K562 (cell line): ENCODE results near the gene ANKS4B. TPM values are rescaled to one million over a fixed set of nuclear protein-coding genes. Genes with fewer than 3 reads are reported as not detected.

Source experiments
- GATA2 ChIP-seq: sonication (generic); formaldehyde crosslinking; IDR thresholded peaks from 2 replicates; pipeline ENCODE4 v1.4.0; 2020; ENCODE audit warnings: mild to moderate bottlenecking, missing genetic modification reagents
- ILF3 ChIP-seq: fragments of 450-650 bp; IDR thresholded peaks from 2 replicates; pipeline ENCODE4 v1.6.1; 2018; ENCODE audit warnings: antibody characterized with exemption, mild to moderate bottlenecking, moderate library complexity, borderline replicate concordance
- PHF20 ChIP-seq: fragments of 450-650 bp; IDR thresholded peaks from 2 replicates; pipeline ENCODE4 v1.6.1; 2018; ENCODE audit not compliant: partially characterized antibody
- PTBP1 ChIP-seq: fragments of 200-400 bp; formaldehyde crosslinking; IDR thresholded peaks from 2 replicates; pipeline ENCODE4 v1.6.1; 2017; ENCODE audit warnings: low read depth, low read length
- SMAD1 ChIP-seq: fragments of 150-350 bp; IDR thresholded peaks from 2 replicates; pipeline ENCODE4 v1.6.1; 2014; ENCODE audit warnings: low read length, low read depth; ENCODE audit not compliant: partially characterized antibody
- SMARCA4 ChIP-seq: fragments of 450-650 bp; IDR thresholded peaks from 2 replicates; pipeline ENCODE4 v1.6.1; 2016
- SRSF1 ChIP-seq: fragments of 200-400 bp; formaldehyde crosslinking; IDR thresholded peaks from 2 replicates; pipeline ENCODE4 v1.6.1; 2017; ENCODE audit warnings: mild to moderate bottlenecking, low read depth, low read length, moderate library complexity
- TAF9B ChIP-seq: fragments of 450-650 bp; IDR thresholded peaks from 2 replicates; pipeline ENCODE4 v1.6.1; 2018; ENCODE audit warnings: mild to moderate bottlenecking; ENCODE audit not compliant: partially characterized antibody
- TRIM24 ChIP-seq, 2 experiments: fragments of 450-650 bp; IDR thresholded peaks; 2 replicates each; pipeline ENCODE4 v1.6.1; 2016
- ZNF282 ChIP-seq: sonication (generic); formaldehyde crosslinking; IDR thresholded peaks from 2 replicates; pipeline ENCODE4 v1.8.1; 2023; ENCODE audit warnings: missing genetic modification reagents
- ZNF76 ChIP-seq: fragments of 250-450 bp; sonication (Bioruptor Pico); IDR thresholded peaks from 2 replicates; pipeline ENCODE4 v1.4.0; 2020; ENCODE audit warnings: mild to moderate bottlenecking, moderate library complexity, borderline replicate concordance
- polyA plus RNA-seq, 8 experiments: library from polyadenylated mRNA; depleted of rRNA in 4 of 8; stranded (reverse) in 5 of 8; unstranded in 3 of 8; fragments of >200 nt; fragmentation: Nextera tagmentation in 2 of 8; fragmentation: Illumina TruSeq in 1 of 8; extraction: Ambion mirVana in 2 of 8; extraction: Trizol in 1 of 8; gene quantifications; 2 replicates each; pipeline versions ENCODE4 v1.2.1 to v1.2.3, GENCODE V29; 2011 to 2014; ENCODE audit warnings: inconsistent platforms in 1 of 8, missing spikeins in 1 of 8
- total RNA-seq, 7 experiments: library from RNA; depleted of rRNA in 6 of 7; stranded (reverse); fragments of >200 nt in 6 of 7; fragmentation: Illumina TruSeq in 2 of 7; extraction: Trizol in 2 of 7; gene quantifications; 2 replicates each; pipeline versions ENCODE4 v1.2.1 to v1.2.3, GENCODE V29; 2011 to 2021; ENCODE audit warnings: low replicate concordance in 1 of 7
- TF ChIP-seq, protein P1 (sequence below): fragments of 250-450 bp; sonication (Bioruptor Pico); IDR thresholded peaks from 2 replicates; pipeline ENCODE4 v1.9.0; 2021; ENCODE audit warnings: mild to moderate bottlenecking, inconsistent platforms
- TF ChIP-seq, protein P2 (sequence below): fragments of 450-650 bp; formaldehyde crosslinking; IDR thresholded peaks from 2 replicates; pipeline ENCODE4 v1.4.0; 2022; ENCODE audit warnings: mild to moderate bottlenecking, moderate library complexity
- TF ChIP-seq, protein P3 (sequence below): sonication (generic); formaldehyde crosslinking; IDR thresholded peaks from 2 replicates; pipeline ENCODE4 v1.8.0; 2022; ENCODE audit warnings: mild to moderate bottlenecking, missing genetic modification reagents, borderline replicate concordance

ANKS4B gene
- total and polyA plus RNA-seq, 9 of the 15 experiments (the other 6 are each of a cell fraction or from before 2014, with no cell fraction given): not detected

DNA sequence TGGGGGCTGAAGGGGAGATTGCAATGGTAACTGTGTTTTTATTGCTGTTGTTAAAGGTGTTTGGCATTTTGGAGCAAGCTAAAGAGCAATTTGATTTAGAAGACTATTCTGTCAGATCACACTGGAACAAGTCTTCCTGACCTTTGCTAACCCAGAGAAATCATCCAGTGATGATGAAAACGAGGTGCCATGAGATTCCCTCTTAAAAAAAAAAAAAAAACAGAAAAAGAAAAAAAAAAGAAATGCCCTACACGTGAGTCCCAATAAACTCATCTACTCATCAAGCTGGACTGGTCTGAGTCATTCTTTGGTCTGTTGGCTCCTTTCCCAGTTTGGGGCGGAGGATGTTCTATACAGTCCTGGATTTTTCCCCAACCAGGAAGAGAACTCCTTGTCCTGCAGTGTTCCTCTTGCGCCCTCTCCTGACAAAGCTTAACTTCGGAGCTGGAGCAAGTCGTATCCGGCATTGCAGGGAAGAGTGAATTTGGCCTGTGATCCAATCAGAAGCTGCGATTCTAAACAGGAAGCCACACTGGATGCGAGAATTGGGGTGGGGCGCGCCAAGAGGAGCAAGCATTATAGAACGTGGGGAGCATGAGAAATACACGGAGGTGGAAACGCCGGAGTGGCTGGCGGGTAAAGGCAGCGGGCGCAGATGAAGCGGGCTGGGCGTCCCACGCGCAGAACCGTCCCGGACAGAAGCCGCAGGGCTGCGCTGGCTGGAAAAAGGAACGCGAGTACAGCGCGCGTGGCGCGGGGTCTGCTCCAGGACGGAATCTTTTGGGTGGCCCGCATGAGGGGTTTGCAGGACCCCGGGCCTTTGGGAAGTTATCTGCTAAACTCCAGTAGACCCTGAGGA lies 67.0 kb downstream of the ANKS4B start (continued):
- peak; percentile 52 to 76 for TF ChIP-seq TRIM24 (IDR thresholded peaks at IDR 0.05)
- peak; percentile 32 for TF ChIP-seq PHF20
- no peak for TF ChIP-seq SRSF1
- no peak for TF ChIP-seq ILF3
- TF ChIP-seq SMARCA4: peak; percentile 92
- TF ChIP-seq, protein P1, sequence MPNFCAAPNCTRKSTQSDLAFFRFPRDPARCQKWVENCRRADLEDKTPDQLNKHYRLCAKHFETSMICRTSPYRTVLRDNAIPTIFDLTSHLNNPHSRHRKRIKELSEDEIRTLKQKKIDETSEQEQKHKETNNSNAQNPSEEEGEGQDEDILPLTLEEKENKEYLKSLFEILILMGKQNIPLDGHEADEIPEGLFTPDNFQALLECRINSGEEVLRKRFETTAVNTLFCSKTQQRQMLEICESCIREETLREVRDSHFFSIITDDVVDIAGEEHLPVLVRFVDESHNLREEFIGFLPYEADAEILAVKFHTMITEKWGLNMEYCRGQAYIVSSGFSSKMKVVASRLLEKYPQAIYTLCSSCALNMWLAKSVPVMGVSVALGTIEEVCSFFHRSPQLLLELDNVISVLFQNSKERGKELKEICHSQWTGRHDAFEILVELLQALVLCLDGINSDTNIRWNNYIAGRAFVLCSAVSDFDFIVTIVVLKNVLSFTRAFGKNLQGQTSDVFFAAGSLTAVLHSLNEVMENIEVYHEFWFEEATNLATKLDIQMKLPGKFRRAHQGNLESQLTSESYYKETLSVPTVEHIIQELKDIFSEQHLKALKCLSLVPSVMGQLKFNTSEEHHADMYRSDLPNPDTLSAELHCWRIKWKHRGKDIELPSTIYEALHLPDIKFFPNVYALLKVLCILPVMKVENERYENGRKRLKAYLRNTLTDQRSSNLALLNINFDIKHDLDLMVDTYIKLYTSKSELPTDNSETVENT: peak; percentile 52; the same call in 1 of the 2 replicates
- TF ChIP-seq ZNF282 (CRISPR knock-in tag): no peak
- TF ChIP-seq PTBP1: no peak
- TF ChIP-seq, protein P2, sequence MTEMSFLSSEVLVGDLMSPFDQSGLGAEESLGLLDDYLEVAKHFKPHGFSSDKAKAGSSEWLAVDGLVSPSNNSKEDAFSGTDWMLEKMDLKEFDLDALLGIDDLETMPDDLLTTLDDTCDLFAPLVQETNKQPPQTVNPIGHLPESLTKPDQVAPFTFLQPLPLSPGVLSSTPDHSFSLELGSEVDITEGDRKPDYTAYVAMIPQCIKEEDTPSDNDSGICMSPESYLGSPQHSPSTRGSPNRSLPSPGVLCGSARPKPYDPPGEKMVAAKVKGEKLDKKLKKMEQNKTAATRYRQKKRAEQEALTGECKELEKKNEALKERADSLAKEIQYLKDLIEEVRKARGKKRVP (CRISPR knock-in tag): no peak
- TF ChIP-seq, protein P3, sequence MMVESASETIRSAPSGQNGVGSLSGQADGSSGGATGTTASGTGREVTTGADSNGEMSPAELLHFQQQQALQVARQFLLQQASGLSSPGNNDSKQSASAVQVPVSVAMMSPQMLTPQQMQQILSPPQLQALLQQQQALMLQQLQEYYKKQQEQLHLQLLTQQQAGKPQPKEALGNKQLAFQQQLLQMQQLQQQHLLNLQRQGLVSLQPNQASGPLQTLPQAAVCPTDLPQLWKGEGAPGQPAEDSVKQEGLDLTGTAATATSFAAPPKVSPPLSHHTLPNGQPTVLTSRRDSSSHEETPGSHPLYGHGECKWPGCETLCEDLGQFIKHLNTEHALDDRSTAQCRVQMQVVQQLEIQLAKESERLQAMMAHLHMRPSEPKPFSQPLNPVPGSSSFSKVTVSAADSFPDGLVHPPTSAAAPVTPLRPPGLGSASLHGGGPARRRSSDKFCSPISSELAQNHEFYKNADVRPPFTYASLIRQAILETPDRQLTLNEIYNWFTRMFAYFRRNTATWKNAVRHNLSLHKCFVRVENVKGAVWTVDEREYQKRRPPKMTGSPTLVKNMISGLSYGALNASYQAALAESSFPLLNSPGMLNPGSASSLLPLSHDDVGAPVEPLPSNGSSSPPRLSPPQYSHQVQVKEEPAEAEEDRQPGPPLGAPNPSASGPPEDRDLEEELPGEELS (CRISPR knock-in tag): no peak
- no peak for TF ChIP-seq ZNF76 (CRISPR knock-in tag)
- peak; percentile 67 for TF ChIP-seq TAF9B
- no peak for TF ChIP-seq GATA2 (CRISPR knock-in tag)
- TF ChIP-seq SMAD1: peak; percentile 54
